Right atrium auricular region (tissue), 2 donors: Measurements from ENCODE around the gene UBE2D4. TPM values are rescaled to one million over a fixed set of nuclear protein-coding genes. Genes with fewer than 3 reads are reported as not detected.
A peak's percentile ranks its signal among the peaks of the same experiment; 100 is the strongest.
"Not testable (repeated sequence)": the region's sequence is repeated elsewhere in the genome, so short reads cannot be mapped to it uniquely, and the experiment has no call there.

Source experiments
- DNase-seq: peaks from one replicate; pipeline ENCODE4 v3.0.0-alpha.2; 2019; ENCODE audit warnings: low spot score
- H3K27ac ChIP-seq, 2 donors: fragments of 200-600 bp; sonication (generic); 1 replicate in 1 of 2; 2 replicates in 1 of 2; pipeline ENCODE4 v1.5.1; 2016 to 2019
- H3K27me3 ChIP-seq, 2 donors: fragments of 200-600 bp; sonication (generic); one replicate each; pipeline versions ENCODE4 v1.5.1 to v1.6.0; 2017 to 2019
- H3K36me3 ChIP-seq: fragments of 200-600 bp; sonication (generic); one replicate; pipeline ENCODE4 v1.5.1; 2016
- H3K4me1 ChIP-seq, 2 donors: fragments of 200-600 bp; sonication (generic); one replicate each; pipeline versions ENCODE4 v1.5.1 to v1.6.0; 2017 to 2019
- H3K4me3 ChIP-seq, 2 donors: fragments of 200-600 bp; sonication (generic); 1 replicate in 1 of 2; 2 replicates in 1 of 2; pipeline ENCODE4 v1.5.1; 2017 to 2019; ENCODE audit warnings: mild to moderate bottlenecking in 1 of 2, moderate library complexity in 1 of 2
- H3K9me3 ChIP-seq, 2 donors: fragments of 200-600 bp; sonication (generic); one replicate each; pipeline ENCODE4 v1.5.1; 2019
- CTCF ChIP-seq, 2 donors: fragments of 200-600 bp; sonication (generic); IDR thresholded peaks; one replicate each; pipeline ENCODE4 v1.5.1; 2019; ENCODE audit warnings: antibody characterized with exemption in 2 of 2
- total RNA-seq, 2 donors: library from RNA; depleted of rRNA; stranded (reverse); fragments of >200 nt; gene quantifications; one replicate each; pipeline ENCODE4 v1.1.0, GENCODE V29; 2016

UBE2D4 gene
- total RNA-seq, 2 donors from 2014 or later: 47.4 to 50.5 TPM

DNA sequence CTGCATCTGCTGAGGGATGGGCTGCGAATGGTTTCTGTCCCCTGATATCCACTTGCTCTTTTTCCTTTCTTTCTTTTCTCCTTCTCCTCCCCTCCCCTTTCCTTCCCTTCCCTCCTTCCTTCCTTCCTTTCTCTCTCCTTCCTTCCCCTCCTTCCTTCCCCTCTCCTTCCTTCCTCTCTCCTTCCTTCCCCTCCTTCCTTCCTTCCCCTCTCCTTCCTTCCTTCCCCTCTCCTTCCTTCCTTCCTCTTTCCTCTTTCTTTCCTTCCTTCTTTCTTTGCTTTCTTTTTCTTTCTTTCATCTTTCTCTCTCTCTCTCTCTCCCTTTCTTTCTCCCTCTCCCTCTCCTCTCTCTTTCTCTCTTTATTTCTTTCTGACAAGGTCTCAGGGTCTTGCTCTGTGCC, 51.3 kb downstream of the UBE2D4 start:
- no peak for TF ChIP-seq CTCF (IDR thresholded peaks at IDR 0.05)
- no peaks in the 10 kb centered on the region for H3K9me3 ChIP-seq
- H3K4me1 ChIP-seq: no peaks in the 10 kb centered on the region
- no peak for DNase-seq
- no peaks in the 10 kb centered on the region for H3K27me3 ChIP-seq
- H3K36me3 ChIP-seq: no peaks in the 10 kb centered on the region
- no peak overlapping the region for H3K4me3 ChIP-seq
- H3K27ac ChIP-seq: no peak overlapping the region

- H3K36me3 ChIP-seq, H3K4me1 ChIP-seq, H3K9me3 ChIP-seq, DNase-seq, H3K27me3 ChIP-seq, H3K27ac ChIP-seq, H3K4me3 ChIP-seq: not testable (repeated sequence)
Measured at GRCh38 chr7:43978102-43978501, 51.9 kb downstream of the UBE2D4 start.

DNA sequence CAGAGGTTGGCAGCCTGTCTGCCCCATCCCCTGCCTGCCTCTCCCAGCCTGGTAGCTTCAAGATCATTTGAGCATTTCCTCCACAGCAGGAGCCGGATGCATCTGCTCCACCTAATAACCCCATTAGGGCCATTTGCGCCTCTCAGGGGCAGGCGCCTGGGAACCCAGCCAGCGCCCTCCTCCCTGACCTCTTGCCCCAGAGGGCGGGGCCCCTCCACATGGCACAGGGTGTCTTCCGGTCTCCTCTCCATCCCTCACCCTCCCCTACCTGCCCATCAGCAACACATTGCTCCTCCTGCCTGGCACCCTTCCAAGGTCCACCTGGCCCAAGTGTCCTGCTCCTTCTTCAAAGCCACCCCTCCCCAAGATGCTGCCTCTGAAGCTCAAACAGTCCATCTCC, 56.6 kb downstream of the UBE2D4 start:
- H3K27me3 ChIP-seq, H3K9me3 ChIP-seq, H3K27ac ChIP-seq, H3K36me3 ChIP-seq, H3K4me1 ChIP-seq, H3K4me3 ChIP-seq, DNase-seq: not testable (repeated sequence)

DNA sequence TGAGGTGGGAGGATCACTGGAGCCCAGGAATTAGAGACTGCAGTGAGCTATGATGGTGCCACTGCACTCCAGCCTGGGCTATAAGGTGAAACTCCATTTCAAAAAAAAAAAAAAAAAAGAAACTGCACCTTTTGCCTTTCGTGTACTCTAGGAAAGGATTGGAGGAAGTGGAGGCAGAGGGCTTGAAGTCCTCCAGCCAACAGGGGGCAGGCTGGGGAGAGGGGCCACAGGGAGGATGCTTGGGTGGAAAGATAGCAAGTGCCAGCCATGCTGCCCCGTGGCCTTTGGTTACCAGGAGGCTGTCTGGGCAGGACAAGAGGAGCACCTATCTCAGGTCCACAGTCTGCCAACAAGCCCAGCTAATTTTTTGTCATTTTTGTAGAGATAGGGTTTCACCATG, 57.5 kb downstream of the UBE2D4 start:
- H3K4me3 ChIP-seq, H3K36me3 ChIP-seq, H3K27ac ChIP-seq, H3K27me3 ChIP-seq, DNase-seq, H3K9me3 ChIP-seq, H3K4me1 ChIP-seq: not testable (repeated sequence)

DNA sequence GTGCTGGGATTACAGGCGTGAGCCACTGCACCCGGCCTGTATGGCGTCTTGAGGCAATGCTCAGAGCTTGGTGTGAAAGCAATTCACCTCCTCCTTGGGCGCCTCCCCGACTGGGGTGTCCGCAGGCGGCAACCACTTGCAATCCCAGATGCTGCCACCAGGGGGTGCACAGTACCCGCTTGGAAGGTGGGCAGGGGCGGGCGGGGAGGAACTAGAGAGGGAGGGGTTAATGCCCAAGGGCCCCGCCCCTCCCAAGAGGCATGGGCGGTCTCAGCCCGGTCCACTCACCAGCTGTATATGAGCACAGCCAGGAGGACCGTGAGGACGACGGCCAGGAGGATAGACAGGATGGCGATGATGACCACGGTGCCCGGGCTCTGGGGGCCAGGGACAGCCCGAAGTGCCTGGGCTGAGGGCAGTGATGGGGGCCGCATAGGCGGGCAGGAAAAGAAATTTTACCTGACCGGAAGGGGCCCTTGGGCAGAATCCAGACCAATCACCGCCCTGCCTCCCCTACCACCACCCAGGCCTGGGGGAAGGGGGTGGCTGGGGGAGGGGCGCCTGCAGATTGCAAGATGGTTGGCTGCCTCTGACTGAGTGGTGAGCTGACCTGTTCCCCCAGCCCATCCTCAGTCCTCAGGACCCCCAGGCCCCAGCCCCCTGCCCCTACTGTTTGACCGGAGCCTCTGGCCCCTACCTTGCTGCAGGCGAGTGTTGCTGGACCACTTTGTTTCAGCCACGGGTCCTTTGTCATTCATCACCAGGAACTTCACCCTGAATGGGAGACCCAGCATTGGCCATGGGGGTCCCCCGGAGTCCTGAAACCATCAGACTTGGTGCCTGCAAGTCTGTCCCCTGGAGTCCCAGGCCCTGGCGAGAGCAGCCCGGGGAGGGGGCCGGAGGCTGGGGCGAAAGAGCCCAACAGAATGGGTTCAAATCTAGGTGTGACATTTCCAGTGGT, 59.9 kb downstream of the UBE2D4 start:
- H3K9me3 ChIP-seq, H3K4me1 ChIP-seq, H3K36me3 ChIP-seq, H3K27me3 ChIP-seq, H3K27ac ChIP-seq, H3K4me3 ChIP-seq: not testable (repeated sequence)
- TF ChIP-seq CTCF (IDR thresholded peaks at IDR 0.05): peak; percentile 74 to 75
- peak; percentile 79 for DNase-seq

- H3K27ac ChIP-seq, H3K4me1 ChIP-seq, H3K36me3 ChIP-seq, DNase-seq, H3K9me3 ChIP-seq, H3K4me3 ChIP-seq, H3K27me3 ChIP-seq: not testable (repeated sequence)
Measured at GRCh38 chr7:43987476-43987875, 61.2 kb downstream of the UBE2D4 start.

DNA sequence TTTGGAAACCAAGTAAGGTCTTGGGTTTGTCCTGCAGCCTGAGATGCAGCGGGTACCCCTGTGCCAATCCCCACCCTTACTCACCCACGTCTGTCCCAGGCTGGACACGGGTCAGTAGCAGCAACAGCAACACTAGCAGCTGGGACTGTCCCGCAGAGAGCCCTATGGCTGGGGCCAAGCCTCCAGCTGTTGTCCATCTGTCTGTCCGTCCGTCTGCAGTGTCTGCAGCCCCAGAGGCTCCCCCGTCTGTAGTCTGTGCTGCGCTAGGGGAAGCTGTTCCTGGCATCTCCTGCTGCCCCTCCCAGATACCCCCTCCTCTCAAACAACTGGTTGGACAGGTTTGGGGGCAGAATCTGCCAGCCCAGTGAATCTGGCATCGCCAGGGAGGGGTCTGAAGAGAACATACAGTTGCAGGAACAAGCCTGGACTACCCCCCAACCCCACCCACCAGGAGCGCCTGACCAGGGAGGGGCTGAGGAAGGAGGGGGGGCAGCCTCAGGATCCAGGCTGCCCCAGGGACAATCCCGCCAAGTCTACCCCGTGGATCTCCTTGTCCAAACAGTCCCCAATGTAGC, 63.9 kb downstream of the UBE2D4 start:
- H3K4me1 ChIP-seq, H3K36me3 ChIP-seq, H3K9me3 ChIP-seq, DNase-seq, H3K27ac ChIP-seq, H3K4me3 ChIP-seq, H3K27me3 ChIP-seq: not testable (repeated sequence)

- not testable (repeated sequence) for H3K27ac ChIP-seq, H3K36me3 ChIP-seq, H3K4me1 ChIP-seq, H3K27me3 ChIP-seq, H3K9me3 ChIP-seq, H3K4me3 ChIP-seq, DNase-seq
Measured at GRCh38 chr7:43990829-43991228, 64.6 kb downstream of the UBE2D4 start.

DNA sequence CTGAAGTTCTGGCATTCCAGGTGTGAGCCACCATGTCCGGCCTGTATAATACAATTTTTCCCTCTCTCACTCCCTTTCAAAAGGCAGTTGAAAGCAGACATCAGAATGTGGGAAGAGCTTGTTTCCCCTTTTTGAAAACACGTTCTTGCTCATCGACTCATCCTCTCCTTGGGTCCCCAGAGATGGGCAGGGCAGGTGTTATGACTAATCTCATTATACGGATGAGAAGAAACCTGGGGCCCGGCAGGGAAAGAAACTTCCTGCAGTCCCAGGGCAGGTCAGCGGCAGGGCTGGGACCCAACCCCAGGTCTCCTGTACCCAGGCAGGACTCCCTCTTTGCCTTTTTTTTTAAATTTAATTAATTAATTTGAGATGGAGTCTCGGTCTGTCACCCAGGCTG, 66.7 kb downstream of the UBE2D4 start:
- not testable (repeated sequence) for H3K9me3 ChIP-seq, H3K4me3 ChIP-seq, H3K36me3 ChIP-seq, H3K4me1 ChIP-seq, H3K27me3 ChIP-seq, DNase-seq, H3K27ac ChIP-seq

GRCh38 chr7:43994681-43995080, 68.4 kb downstream of the UBE2D4 start:
- H3K4me1 ChIP-seq, H3K27me3 ChIP-seq, H3K27ac ChIP-seq, H3K4me3 ChIP-seq, DNase-seq, H3K9me3 ChIP-seq, H3K36me3 ChIP-seq: not testable (repeated sequence)

GRCh38 chr7:43997532-43997931, 71.3 kb downstream of the UBE2D4 start, which contains the start of gene SPDYE1:
Gene SPDYE1, plus strand, starts transcription at chr7:43997897. Its CDS starts 2,053 bp downstream, at chr7:43999950.
- not testable (repeated sequence) for H3K36me3 ChIP-seq, H3K4me1 ChIP-seq, DNase-seq, H3K9me3 ChIP-seq, H3K27ac ChIP-seq, H3K27me3 ChIP-seq, H3K4me3 ChIP-seq
